HG03060 (cell line): Measurements from ENCODE around the gene MACROD2.

Source experiments
- ATAC-seq: cut with Tn5 transposase; IDR thresholded peaks from one replicate; pipeline ENCODE4 v1.9.1; 2021; ENCODE audit warnings: low read depth, moderate number of reproducible peaks; ENCODE audit not compliant: unreplicated experiment

The MACROD2 gene

DNA sequence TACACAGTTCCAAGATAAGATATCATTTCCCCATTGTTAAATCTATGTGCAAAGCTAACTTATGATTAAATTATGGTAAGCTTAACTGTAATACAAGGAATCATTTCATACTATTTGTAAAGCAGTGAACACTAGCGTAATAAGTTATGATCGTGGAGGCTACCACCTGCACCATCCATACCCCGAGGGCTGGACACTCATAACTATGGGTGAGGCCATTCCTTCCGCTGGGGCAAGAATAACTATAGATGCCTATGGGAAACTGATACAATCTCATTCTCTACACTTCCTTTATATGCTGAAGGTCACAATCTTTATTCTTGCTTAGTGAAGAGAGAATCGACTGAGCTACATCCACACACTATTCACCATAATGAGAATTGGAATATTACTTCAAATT, 1258.1 kb downstream of the MACROD2 start:
- ATAC-seq = no peak

DNA sequence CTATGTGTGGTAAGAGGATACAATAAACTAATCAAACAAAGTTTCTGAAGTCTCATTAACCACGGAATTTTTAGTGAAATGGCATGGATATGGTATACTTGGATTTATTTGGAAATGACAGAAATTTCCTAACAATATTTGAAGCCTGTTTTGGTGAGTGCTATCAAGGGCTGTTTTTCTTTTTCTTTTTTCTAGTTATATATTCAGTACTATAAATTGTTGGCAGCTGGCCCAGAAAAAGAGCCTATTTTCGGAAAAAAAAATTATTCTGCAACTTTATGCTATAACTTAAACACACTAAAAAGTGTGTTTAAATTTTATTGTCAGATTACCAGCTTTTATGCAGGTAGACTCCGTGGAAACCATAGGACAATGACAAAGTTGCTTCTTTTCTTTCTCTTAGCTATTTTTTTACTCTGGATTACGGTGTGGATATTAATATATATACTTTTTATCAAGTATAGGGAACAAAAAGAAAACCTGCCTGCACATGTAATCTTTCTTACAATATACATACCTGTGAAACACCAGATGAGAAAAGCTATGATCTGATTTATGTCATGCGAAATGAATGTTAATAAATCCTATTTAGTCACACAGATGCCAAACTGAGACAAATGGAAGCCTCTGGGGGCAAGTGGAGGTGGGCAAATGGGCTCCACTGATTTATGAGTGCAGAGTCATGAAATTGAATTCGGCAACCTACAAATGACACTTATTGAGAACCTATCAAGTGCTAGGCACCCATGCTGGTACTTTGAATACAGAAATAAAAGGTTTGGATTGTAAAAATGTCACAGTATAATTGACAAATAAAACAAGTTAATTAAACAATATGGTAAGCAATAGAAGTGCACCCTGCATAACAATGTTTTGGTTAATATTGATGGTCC, 1261.6 kb downstream of the MACROD2 start:
- ATAC-seq = no peak

DNA sequence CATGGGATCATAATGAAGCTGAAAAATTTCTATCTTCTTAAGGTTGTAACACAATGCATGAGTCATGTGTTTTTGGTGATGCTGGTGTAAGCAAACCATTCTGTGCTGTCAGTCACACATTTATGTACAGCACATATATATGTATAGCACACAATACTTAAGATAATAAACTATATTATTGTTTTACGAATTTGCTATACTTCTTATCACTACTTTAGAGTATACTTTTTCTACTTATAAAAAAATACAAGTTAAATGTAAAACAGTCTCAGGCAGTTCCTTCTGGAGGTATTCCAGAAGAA, 1262.2 kb downstream of the MACROD2 start:
- ATAC-seq = no peak

DNA sequence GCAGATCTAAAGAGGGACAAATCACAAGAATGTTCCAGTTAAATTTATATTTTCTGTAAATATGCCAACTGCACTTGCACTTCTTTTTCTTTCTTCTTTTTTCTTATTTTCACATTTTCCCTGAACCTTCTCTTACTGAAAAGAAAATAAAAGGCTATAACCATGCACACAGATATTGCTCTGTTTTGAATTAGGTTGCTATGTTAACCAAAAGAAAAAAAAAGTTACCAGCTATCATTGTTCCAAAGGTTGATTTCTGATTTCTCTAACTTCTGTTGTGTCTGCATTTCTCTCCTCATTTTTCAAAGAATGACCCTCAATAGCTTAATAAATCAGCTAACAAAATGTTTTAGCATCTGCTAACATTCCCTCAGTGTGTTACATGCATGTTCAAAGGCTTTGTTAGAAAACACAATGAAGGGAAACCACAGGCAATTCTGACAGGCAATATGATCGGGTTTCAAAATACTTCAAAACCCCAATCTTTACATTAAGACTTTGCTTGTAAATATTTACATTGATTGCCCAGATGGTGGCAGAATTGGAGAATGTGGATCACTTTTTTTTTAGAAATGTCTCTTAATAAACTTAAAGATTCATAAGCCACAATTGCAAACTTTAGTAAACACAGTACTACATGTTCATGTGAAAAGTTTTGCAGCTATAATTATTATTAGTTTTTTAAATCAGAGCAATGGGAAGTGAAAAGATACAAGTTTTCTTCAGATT, 1270.4 kb downstream of the MACROD2 start:
- no peak for ATAC-seq

DNA sequence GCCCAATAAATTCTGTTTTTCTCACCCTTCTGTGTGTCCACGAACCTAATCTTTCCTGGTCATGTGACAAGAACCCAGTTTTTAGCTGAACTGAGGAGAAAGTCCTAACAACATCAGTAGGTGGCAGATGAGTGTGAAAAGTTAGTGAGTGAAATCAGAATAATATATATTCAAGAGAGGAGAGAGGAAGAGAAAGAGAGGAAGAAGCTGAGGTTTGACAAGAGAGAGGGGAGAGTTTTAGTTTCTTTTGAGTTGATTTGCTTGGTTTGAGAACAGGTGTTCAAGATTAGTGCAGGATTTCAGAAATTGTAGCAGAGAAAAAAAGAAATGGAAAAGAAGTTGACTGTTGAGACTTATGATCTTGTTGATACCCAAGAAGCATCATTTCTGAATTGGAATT, 1272.6 kb downstream of the MACROD2 start:
- ATAC-seq = no peak

DNA sequence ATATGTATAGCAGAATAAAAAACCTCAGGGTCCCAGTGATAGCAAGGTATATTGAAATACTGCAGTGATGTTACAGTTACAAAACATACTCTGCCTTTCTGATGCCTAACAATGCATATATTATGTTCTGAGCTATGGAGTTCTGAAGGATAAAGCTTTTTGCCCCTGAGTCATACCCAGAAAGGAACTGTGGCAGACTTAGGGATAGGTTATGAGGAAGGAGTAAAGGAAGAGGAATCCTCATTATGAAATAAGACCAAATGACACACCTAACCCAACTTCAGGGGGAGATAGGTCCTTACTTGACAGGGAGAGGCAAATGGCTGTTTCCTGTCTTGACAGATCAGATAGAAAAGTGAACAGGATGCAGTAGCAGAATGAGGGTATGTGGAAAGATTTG, 1282.7 kb downstream of the MACROD2 start:
- no peak for ATAC-seq

DNA sequence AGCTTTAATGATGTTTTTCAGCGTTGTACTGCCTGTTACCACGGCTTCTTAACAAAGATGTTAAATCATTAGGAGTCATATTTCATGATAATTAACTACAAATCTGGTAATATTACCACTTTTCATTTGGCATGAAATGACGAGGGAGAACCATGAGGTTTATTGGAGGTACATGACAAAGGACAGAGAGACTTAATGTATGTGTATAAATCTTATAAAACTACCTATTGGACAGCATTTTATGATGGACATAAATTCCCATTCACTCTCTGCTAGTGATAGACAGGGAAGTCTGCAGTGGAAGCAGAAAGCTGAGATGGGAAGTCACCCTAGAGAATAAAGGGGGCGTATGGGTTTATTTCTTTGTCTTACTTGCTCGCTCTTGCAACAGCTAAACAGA, 1292.0 kb downstream of the MACROD2 start:
- ATAC-seq = no peak

DNA sequence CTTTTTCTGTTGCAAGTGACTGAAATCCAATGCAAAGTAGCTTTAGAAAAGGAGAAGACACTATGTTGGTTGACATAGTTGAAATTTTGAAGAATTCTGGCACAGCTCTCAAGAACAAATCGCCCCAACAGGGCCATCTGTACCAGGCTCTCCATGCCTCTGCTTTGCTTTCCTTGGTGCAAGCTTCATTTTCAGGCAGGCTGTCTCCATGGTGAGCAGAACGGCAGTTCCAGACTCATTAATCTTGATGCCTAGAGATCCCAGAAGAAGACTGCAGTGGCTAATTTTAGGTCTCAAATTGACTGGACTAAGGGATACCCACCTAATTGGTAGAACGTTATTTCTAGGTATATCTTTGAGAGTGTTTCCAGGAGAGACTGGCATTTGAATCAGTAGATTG, 1292.8 kb downstream of the MACROD2 start:
- no peak for ATAC-seq

DNA sequence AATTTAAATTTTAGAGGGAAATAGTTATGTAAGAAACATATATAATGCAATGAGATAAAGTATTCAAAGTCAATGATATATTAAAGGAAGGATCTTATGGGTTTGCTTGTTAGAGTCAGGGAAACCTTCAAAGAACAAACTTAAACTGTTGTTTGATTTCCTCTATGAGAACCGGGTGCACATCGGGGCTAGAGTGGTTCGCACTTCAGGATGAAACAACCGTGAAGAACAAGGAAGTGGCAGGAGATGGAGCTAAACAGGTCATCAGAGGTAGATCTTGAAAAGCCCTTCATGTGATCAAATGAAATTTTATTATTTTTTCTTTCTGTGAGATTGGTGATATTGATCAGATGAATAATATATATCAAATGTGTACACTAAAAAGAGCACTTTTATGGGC, 1294.0 kb downstream of the MACROD2 start:
- no peak for ATAC-seq

DNA sequence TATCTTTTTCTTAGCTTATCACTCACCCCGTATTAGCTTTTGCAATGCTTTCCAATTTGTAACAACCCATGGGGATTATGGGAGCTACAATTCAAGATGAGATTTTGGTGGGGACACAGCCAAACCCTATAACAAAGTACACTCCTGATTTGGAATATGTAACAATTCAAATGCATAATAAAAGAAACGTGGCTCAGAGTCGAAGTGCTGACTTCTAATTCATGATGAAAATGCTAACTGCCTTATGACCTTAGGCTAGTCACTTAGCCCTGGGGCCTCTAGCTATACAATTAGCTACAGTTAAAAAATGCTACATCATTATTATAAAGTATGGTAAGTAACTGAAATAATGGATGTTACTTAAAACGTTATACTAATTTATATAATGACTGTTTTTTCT, 1297.1 kb downstream of the MACROD2 start:
- ATAC-seq = no peak

DNA sequence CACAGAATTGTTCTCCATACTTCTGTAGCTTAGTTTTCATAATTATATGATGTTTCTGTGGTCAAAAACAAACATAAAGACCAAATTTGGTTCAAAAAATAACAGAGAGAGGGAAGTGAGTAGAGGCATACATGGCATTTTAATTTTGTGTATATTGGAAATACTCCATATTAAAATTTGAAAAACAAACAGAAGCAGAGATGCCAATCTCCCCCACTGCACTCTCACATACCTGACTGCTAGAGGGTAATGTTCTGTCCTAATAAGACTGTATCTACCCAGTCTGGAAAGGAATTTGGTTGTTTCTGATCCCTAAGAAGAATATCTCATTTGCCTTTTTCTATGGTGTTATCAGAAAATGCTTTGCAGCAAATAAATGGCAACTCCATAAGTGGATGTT, 1301.1 kb downstream of the MACROD2 start:
- ATAC-seq = no peak

DNA sequence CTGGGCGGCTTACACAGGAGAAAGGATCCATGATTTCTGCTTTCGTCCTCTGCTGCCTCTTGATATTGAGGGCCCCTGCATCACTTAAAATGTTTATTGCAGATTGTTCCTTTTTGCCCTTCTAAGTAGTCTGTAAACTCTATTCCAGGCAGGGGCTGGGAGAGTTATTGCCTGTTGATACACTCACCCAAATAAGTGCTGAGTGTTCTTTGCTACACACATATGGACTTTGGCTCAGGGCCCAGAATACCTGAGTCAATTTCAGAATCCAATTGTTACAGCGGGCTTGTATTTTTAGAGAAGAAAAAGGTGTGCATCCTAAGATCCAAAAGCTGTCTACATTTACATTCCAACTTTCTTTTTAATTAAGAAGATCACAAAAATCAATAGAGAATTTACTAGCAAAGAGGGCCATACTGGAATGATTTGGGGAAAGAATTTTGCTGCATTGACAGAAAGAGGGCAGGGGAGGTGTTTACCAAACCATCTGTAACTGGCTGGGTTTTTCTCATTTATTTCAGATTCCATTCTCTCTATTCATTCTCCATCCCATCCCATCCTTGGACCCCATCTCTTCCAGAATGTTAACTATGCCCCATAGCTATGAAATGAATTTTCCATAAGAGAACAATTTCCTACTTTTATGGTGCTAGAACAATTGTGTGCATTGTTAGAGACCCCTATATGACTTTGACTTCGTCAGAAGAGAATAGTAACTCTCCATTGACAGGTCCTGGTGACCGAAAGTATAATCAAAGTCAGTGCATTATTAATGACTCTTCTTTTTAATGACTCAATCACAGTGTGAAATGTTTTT, 1302.0 kb downstream of the MACROD2 start:
- no peak for ATAC-seq

DNA sequence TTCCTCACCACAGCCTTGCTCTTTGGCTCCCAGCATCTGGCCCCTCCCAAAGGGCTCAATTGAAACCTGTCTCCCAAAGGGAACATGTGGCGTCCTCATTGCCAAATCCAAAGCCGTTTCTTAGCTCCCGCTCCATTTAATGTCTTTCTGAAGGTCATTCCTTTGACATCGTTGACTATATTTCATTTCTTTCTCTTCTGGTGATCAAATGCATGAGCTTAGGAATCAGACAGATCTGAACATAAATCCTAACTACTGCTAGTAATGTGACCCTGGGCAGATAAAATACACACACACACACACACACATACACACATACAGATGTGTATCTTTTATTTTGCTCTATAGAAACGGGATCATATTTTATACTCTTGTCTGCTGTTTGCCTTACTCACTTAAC, 1306.8 kb downstream of the MACROD2 start:
- ATAC-seq = no peak

DNA sequence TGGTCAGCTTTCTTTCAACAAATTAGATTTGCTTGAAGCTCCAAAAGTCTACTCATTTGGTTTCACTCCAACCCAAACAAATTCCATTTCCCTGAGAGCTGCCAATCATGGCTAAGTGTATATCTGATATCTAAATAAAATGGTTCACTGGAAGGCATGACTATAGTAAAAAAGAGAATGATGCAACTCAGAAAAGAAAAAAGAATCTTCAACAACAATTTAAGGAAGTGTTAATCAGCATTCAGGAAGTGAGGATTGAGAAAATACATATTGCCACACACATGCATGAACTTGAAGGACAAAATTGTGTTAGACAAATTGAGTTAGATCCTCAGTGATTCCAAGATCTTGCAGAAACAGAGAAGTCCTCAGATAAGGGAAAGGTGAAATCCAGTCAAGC, 1315.0 kb downstream of the MACROD2 start:
- no peak for ATAC-seq

DNA sequence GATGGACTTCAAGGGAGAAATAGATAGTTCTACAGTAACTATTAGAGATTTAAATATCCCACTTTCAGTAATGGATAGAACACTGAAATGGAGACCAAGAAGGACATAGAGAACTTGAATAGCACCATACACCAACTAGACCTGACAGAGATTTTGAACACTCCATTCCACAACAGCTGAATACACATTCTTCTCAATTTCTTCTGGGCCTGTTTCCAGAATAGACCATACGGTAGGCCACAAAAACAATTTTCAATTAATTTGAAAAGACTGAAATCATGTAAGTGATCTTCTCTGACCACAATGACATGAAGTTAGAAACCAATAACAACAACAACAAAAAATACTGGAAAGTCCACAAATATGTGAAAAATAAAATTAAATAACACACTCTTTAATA, 1321.2 kb downstream of the MACROD2 start:
- no peak for ATAC-seq

DNA sequence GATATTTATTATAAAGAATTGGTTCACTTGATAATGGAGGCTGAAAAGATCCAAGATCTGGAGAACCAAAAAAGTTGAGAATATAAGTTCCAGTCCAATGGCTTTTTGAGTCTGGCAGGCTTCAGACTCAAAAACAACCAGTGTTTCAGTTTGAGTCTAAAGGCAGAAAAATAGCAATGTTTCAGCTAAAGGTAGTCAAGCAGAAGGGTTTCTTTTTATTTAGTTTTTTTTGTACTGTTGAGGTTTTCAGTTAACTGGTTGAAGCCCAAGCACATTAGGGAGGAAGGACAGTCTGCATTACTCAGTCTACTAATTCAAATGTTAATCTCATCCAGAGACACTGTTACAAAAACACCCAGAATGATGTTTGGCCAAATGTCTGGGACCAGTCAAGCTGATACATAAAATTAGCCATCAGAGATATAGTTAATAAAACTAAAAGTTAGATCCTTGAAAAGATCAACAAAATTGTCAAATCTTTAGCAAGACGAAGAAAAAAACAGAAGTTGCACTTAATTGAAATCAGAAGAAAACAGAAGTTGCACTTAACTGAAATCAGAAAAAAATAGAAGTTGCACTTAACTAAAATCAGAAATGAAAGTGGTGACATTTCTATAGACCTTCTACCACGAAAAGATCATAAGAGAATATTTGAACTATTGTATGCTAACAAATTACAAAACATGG, 1322.4 kb downstream of the MACROD2 start:
- ATAC-seq = peak; percentile 76

DNA sequence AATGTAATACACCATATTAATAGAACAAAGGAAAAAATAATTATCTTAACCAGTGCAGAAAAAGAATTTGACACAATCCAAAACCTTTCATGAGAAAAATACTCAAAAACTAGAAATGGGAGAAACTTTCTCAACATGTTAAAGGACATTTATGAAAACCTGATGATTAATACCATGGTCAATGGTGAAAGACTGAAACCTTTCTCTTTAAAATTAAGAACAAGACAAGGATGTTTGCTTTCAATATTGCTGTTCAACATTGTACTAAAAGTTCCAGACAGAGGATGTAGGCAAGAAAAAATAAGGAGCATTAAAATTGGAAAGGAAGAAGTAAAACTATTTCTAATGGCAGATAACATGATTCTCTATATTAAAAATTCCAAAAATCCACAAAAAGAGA, 1323.4 kb downstream of the MACROD2 start:
- ATAC-seq = no peak

DNA sequence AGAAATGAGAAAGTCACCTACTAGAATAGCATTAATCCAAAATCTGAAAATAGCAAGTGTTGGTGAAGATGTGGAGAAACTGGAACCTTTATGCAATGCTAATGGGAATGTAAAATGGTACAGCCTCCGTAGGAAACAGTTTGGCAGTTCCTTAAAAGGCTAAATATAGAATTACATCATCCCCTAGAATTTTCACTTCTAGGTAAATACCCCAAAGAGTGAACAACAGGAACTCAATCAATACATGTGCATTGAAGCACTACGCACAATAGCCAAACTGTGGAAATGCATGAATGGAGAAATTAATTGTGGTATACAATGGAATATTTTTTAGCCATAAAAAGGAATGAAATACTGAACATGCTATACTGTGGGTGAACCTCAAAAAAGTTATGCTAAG, 1324.1 kb downstream of the MACROD2 start:
- ATAC-seq = no peak

DNA sequence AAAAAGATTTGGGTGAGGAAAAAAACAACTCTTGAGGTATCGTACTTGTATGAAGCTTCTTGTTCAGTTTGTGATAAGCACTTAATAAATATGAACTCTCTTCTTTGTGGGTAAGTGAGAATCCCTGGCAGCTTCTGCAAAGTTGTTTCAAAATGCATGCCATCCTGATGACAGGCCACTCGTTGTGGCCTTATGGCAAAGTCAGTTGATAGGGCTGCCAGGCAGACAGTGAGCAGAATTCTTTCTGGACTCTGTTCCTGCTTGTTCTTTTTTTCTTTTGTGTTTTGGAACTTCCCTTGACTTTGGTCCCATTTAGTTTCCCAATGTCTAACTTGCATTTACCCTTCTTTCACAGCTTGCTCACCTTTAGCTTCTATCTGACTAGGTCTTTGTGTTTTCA, 1325.6 kb downstream of the MACROD2 start:
- no peak for ATAC-seq

DNA sequence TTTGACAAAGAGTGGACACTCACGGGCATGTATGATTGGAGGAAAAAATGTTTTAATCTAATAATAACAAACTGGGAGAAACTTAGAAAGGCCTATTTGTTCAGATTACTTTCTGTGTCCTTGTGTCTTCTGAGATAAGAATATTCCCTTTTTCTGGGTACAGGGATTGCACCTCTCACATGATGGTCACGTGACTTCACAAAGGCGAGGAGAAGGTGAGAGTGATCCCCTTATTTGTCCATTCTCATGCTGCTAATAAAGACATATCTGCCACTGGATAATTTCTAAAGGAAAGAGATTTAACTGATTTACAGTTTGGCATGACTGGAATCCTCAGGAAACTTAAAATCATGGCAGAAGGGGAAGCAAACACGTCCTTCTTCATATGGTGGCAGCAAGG, 1331.8 kb downstream of the MACROD2 start:
- ATAC-seq = no peak

DNA sequence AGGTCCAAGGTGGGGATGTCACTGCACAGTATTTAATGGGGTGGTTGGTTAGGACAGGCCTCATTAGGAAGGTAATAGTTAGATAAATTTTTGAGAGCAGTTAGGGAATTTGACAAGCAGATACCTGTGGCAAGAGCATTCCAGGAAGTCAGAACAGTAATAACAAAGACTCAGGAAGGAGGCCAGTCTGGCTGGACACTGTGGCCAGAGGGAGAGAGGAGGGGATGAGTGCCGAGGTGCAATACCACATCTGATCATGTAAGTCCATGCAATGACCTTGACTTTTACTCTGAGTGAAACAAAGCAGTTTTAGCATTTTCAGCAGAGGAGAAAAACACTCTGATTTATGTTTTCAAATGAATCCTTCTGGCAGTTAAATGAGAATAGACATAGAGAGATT, 1332.8 kb downstream of the MACROD2 start:
- ATAC-seq = no peak
